NT2/D1 (cell line): ENCODE data around the gene SPATA13.

Experiments used
- SUZ12 ChIP-seq: IDR thresholded peaks from 2 replicates; pipeline ENCODE4 v1.6.1; 2011; ENCODE audit not compliant: insufficient read length, insufficient read depth; ENCODE audit errors: extremely low read depth
- YY1 ChIP-seq: IDR thresholded peaks from 2 replicates; pipeline ENCODE4 v1.6.1; 2011; ENCODE audit not compliant: insufficient read length, insufficient read depth
- ZNF274 ChIP-seq: IDR thresholded peaks from 2 replicates; pipeline ENCODE4 v1.6.1; 2011; ENCODE audit warnings: mild to moderate bottlenecking, low read depth, low read length

DNA sequence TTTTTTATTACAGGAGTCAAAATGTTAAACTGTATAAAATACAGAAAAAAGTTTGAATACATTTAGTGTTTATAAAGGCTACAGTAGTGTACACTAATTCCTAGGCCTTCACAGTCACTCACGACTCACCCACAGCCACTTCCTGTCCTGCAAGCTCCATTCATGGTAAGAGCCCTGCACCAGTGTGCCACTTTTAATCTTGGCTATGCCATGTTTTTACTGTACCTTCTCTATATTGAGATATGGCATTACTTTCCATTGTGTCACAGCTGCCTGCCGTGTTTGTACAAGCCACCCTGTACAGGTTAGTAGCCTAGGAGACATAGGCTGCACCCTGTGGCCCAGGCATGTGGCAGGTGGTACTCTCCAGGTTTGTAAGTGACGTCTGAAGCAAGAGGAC lies 180.9 kb downstream of the SPATA13 start:
- TF ChIP-seq ZNF274 (no peak), YY1 (no peak), SUZ12 (no peak)
